Keratinocyte (primary cell): ENCODE data around the gene STEAP1B. TPM values are rescaled to one million over a fixed set of nuclear protein-coding genes. Genes with fewer than 3 reads are reported as not detected.
"Not testable (repeated sequence)": the region's sequence is repeated elsewhere in the genome, so short reads cannot be mapped to it uniquely, and the experiment has no call there.

ENCODE experiments used
- DNase-seq: peaks from one replicate; pipeline ENCODE4 v3.0.0-alpha.2; 2011; ENCODE audit warnings: low read depth, missing footprints, low spot score
- FAIRE-seq: peaks from 2 replicates; lab custom pipeline; 2011; peaks lifted over from hg19 to GRCh38; lab: Jason Lieb, UNC
- H2AFZ ChIP-seq: 2 replicates; pipeline ENCODE4 v1.6.0; 2012; ENCODE audit warnings: low read length, control low read depth, inconsistent platforms; ENCODE audit not compliant: control insufficient read depth
- H3K27ac ChIP-seq: 2 replicates; pipeline ENCODE4 v1.5.1; 2011; ENCODE audit warnings: low read length; ENCODE audit not compliant: control insufficient read depth, insufficient read depth
- H3K27me3 ChIP-seq: 3 replicates; pipeline ENCODE4 v1.6.0; 2011; ENCODE audit warnings: low read length; ENCODE audit not compliant: control insufficient read depth, insufficient read depth; ENCODE audit errors: extremely low read depth
- H3K36me3 ChIP-seq, 2 experiments: 2 replicates in 1 of 2; 3 replicates in 1 of 2; pipeline ENCODE4 v1.5.1; 2011; ENCODE audit warnings: low read length in 2 of 2, mild to moderate bottlenecking in 1 of 2; ENCODE audit not compliant: control insufficient read depth in 2 of 2, insufficient read depth in 2 of 2; ENCODE audit errors: extremely low read depth in 1 of 2
- H3K4me1 ChIP-seq: 3 replicates; pipeline ENCODE4 v1.5.1; 2011; ENCODE audit warnings: low read length; ENCODE audit not compliant: control insufficient read depth, insufficient read depth; ENCODE audit errors: extremely low read depth
- H3K4me2 ChIP-seq: 3 replicates; pipeline ENCODE4 v1.6.0; 2011; ENCODE audit warnings: low read depth, low read length; ENCODE audit not compliant: control insufficient read depth, insufficient read depth; ENCODE audit errors: extremely low read depth
- H3K4me3 ChIP-seq, 3 experiments: fragments of 200-600 bp in 1 of 3; sonication (generic) in 1 of 3; 2 replicates in 2 of 3; 3 replicates in 1 of 3; pipeline ENCODE4 v1.5.1; 2011 to 2016; ENCODE audit warnings: low read length in 3 of 3, mild to moderate bottlenecking in 3 of 3, control low read depth in 2 of 3, inconsistent platforms in 1 of 3, low read depth in 1 of 3, mixed read lengths in 1 of 3, mixed run types in 1 of 3, moderate library complexity in 1 of 3; ENCODE audit not compliant: control insufficient read depth in 2 of 3, insufficient read depth in 2 of 3; ENCODE audit errors: extremely low read depth in 1 of 3
- H3K79me2 ChIP-seq: 2 replicates; pipeline ENCODE4 v1.6.0; 2012; ENCODE audit warnings: low read length; ENCODE audit not compliant: control insufficient read depth, insufficient read depth
- H3K9ac ChIP-seq: 3 replicates; pipeline ENCODE4 v1.6.0; 2011; ENCODE audit warnings: low read length; ENCODE audit not compliant: control insufficient read depth, insufficient read depth; ENCODE audit errors: extremely low read depth
- H3K9me1 ChIP-seq: 3 replicates; pipeline ENCODE4 v1.6.0; 2011; ENCODE audit warnings: low read length; ENCODE audit not compliant: control insufficient read depth, insufficient read depth; ENCODE audit errors: extremely low read depth
- H3K9me3 ChIP-seq: 2 replicates; pipeline ENCODE4 v1.5.1; 2012; ENCODE audit warnings: low read depth, low read length; ENCODE audit not compliant: control insufficient read depth
- H4K20me1 ChIP-seq: 3 replicates; pipeline ENCODE4 v1.6.0; 2011; ENCODE audit warnings: low read length; ENCODE audit not compliant: control insufficient read depth, insufficient read depth; ENCODE audit errors: extremely low read depth
- CTCF ChIP-seq, 3 experiments: IDR thresholded peaks in 1 of 3; conservative IDR thresholded peaks in 1 of 3; optimal IDR thresholded peaks in 1 of 3; 2 replicates in 2 of 3; 3 replicates in 1 of 3; pipeline versions ENCODE3 to v1.5.1; 2011; ENCODE audit warnings: low read length in 3 of 3, mild to moderate bottlenecking in 3 of 3, moderate library complexity in 2 of 3, control low read depth in 1 of 3, inconsistent platforms in 1 of 3; ENCODE audit not compliant: insufficient read depth in 2 of 3; ENCODE audit errors: extremely low read depth in 1 of 3
- EZH2 ChIP-seq: IDR thresholded peaks from one replicate; pipeline ENCODE4 v1.6.1; 2012; ENCODE audit warnings: inconsistent platforms, mild to moderate bottlenecking, low read length, moderate library complexity
- dilution Hi-C: fragments of 300-500 bp; cut with MboI; formaldehyde crosslinking; loops from one replicate; pipeline ENCODE4 v1.7.0; 2020; ENCODE audit warnings: low sequenced_read_pairs; ENCODE audit not compliant: extremely low pct_ligation_motif_present
- polyA plus RNA-seq, 5 experiments: library from polyadenylated mRNA; depleted of rRNA in 3 of 5; stranded (reverse) in 3 of 5; stranded (forward) in 1 of 5; unstranded in 1 of 5; fragments of >200 nt; gene quantifications; 1 replicate in 1 of 5; 2 replicates in 3 of 5; 3 replicates in 1 of 5; pipeline versions ENCODE4 v1.2.1 to v1.2.3, GENCODE V29; 2011 to 2012; ENCODE audit warnings: missing spikeins in 2 of 5, low read depth in 1 of 5, low replicate concordance in 1 of 5

The STEAP1B gene
- polyA plus RNA-seq, 1 donor (not counting 4 experiments of a cell fraction or from before 2014, with no cell fraction given): 18.9 TPM

DNA sequence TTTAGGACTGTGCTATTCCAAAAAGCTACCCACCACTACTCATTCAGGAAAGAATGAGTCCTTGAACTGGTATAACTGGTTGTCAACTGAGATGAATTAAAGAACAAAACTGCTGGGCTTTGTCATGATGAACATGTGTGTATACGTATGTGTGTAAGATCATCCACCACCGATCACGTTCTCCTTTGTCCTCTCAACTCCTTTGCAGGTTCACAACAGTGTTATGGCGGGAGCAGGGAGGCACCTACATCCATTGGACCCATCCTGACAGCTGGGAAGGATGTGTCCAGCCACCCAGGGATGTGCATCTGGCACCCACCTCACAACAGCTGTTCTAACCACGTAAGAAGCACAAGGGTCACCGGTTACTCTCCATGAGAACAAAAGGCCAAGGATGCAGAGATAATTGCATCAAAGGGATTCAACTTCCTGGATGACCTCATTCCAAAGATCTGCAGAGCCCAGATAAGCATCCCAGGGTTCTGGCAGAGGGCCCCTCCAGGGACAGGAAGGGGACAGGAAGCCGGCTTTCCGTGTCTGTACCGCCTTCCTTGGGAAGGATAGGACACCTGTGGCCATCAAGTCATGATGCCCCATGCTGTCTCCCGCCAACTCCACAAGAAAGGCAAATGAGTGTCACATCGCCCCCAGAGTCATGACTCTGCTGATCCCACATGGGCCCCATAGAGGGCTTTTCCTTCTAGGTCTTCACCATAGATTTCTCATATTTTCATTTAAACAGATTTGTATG, 66.1 kb downstream of the STEAP1B start:
- no peak overlapping the region for H3K4me3 ChIP-seq
- peak overlapping the region; percentile 24 for H3K9ac ChIP-seq
- no peak for FAIRE-seq
- H3K36me3 ChIP-seq: no peaks in the 10 kb centered on the region
- dilution Hi-C loops: no loop called here
- no peak for DNase-seq
- H3K79me2 ChIP-seq: no peaks in the 10 kb centered on the region
- peak overlapping the region; percentile 85 for H3K27ac ChIP-seq
- H3K4me2 ChIP-seq: peak overlapping the region; percentile 56
- H3K9me3 ChIP-seq: no peaks in the 10 kb centered on the region
- no peaks in the 10 kb centered on the region for H3K27me3 ChIP-seq
- no peaks in the 10 kb centered on the region for H4K20me1 ChIP-seq
- no peak overlapping the region for H2AFZ ChIP-seq
- TF ChIP-seq CTCF (optimal IDR thresholded peaks at IDR 0.05 in 1 of 3, IDR thresholded peaks at IDR 0.05 in 1 of 3, conservative IDR thresholded peaks at IDR 0.05 in 1 of 3; ENCODE audit: extremely low read depth in 1 of 3, insufficient read depth in 2 of 3, low read length in 3 of 3) (no peak), EZH2 (no peak)
- H3K4me1 ChIP-seq: peaks cover 44% of the 10 kb centered on the region
- no peaks in the 10 kb centered on the region for H3K9me1 ChIP-seq

DNA sequence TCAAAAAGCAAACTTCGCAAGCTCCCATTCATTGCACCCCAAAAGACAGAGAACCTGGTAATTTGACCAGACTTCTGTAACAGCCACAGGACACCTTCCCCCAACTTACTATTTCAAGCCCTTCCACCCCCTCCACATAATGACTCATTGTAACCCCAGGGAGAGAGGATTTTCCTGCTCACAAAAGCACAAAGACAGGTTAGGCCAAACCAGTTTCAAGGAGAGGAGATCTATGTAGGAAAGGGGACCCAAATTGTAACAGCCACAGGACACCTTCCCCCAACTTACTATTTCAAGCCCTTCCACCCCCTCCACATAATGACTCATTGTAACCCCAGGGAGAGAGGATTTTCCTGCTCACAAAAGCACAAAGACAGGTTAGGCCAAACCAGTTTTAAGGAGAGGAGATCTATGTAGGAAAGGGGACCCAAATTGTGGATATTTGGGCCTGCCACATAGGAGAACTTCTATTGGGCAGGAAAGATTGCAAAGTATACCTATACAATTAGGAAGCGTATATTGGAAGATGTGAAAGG, 66.8 kb downstream of the STEAP1B start:
- Histone ChIP-seq H3K4me1 (peaks cover 45% of the 10 kb centered on the region), H3K9ac (peak overlapping the region; percentile 38), H3K27ac (peak overlapping the region; percentile 85), H3K4me2 (peak overlapping the region; percentile 56)
- DNase-seq, H2AFZ ChIP-seq, H3K9me1 ChIP-seq, H3K79me2 ChIP-seq, H3K36me3 ChIP-seq, H3K4me3 ChIP-seq, dilution Hi-C loops, H3K27me3 ChIP-seq, H4K20me1 ChIP-seq, H3K9me3 ChIP-seq: not testable (repeated sequence)
- peak; percentile 88 for FAIRE-seq
